Measurements from ENCODE around the gene RETREG2.

RETREG2 gene

DNA sequence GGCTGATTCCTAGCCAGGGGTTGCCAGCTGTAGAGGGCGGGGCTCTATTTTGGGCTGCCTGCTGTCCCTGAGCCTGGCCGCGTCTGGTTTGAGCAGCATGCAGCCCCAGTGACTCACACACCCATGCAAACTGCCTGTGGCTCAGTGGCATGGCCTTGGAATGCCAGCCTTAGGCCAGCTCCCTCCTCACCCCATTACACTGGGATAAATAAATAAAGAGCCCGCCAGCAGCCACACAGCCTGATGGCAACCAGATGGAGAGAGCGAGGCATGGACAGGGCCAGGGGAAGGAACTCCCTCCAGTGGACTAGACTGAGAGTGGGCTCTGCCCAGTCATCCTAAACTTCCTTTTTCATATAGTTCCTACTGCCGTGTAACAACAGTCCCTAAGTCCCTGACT lies 35.7 kb upstream of the RETREG2 start:
- no peaks in the 10 kb centered on the region for H3K9me2 ChIP-seq (replicated peaks; ENCODE audit: insufficient read depth, low read length)
- H3K36me3 ChIP-seq (replicated peaks; ENCODE audit: insufficient read depth, low read length): no peaks in the 10 kb centered on the region
- H3K4me1 ChIP-seq (ENCODE audit: low read length): peaks cover 7% of the 10 kb centered on the region
- no peak overlapping the region for H2AFZ ChIP-seq (ENCODE audit: low read length)
- no peaks in the 10 kb centered on the region for H3F3A ChIP-seq (ENCODE audit: insufficient read depth, low read length)
- H3K27me3 ChIP-seq (replicated peaks; ENCODE audit: insufficient read depth, low read length): no peaks in the 10 kb centered on the region
- DNase-seq: no peak
- H3K27ac ChIP-seq (ENCODE audit: low read length): no peak overlapping the region
- no peaks in the 10 kb centered on the region for H3K9me3 ChIP-seq (replicated peaks; ENCODE audit: insufficient read depth, low read length)
- H3K9ac ChIP-seq (ENCODE audit: low read length): no peak overlapping the region
- H4K20me1 ChIP-seq (ENCODE audit: insufficient read depth, low read length): no peaks in the 10 kb centered on the region
- no peak overlapping the region for H3K4me3 ChIP-seq (ENCODE audit: low read length)
- TF ChIP-seq, protein P1, sequence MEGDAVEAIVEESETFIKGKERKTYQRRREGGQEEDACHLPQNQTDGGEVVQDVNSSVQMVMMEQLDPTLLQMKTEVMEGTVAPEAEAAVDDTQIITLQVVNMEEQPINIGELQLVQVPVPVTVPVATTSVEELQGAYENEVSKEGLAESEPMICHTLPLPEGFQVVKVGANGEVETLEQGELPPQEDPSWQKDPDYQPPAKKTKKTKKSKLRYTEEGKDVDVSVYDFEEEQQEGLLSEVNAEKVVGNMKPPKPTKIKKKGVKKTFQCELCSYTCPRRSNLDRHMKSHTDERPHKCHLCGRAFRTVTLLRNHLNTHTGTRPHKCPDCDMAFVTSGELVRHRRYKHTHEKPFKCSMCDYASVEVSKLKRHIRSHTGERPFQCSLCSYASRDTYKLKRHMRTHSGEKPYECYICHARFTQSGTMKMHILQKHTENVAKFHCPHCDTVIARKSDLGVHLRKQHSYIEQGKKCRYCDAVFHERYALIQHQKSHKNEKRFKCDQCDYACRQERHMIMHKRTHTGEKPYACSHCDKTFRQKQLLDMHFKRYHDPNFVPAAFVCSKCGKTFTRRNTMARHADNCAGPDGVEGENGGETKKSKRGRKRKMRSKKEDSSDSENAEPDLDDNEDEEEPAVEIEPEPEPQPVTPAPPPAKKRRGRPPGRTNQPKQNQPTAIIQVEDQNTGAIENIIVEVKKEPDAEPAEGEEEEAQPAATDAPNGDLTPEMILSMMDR (IDR thresholded peaks at IDR 0.05; ENCODE audit: low read length): no peak
- no peaks in the 10 kb centered on the region for H3K79me2 ChIP-seq (ENCODE audit: low read length)
- H3K4me2 ChIP-seq (ENCODE audit: low read depth, low read length): no peak overlapping the region

- TF ChIP-seq, protein P1 (IDR thresholded peaks at IDR 0.05; ENCODE audit: low read length): no peak
- no peak for TF ChIP-seq EZH2phosphoT487 (IDR thresholded peaks at IDR 0.05; ENCODE audit: low read length)
- TF ChIP-seq EZH2 (optimal IDR thresholded peaks at IDR 0.05; ENCODE audit: low read depth, low read length): no peak
- Histone ChIP-seq H3K4me1 (ENCODE audit: low read length) (no peaks in the 10 kb centered on the region), H3K27ac (ENCODE audit: low read length) (no peak overlapping the region), H3K4me2 (ENCODE audit: low read depth, low read length) (no peak overlapping the region), H3K79me2 (ENCODE audit: low read length) (0 out of 2 replicates have a peak, but pooled peaks cover 4% of the 10 kb centered on the region), H3K4me3 (ENCODE audit: low read length) (no peak overlapping the region), H3K9me3 (replicated peaks; ENCODE audit: insufficient read depth, low read length) (no peaks in the 10 kb centered on the region), H3K9me2 (replicated peaks; ENCODE audit: insufficient read depth, low read length) (no peaks in the 10 kb centered on the region), H4K20me1 (ENCODE audit: insufficient read depth, low read length) (no peaks in the 10 kb centered on the region), H3F3A (ENCODE audit: insufficient read depth, low read length) (no peaks in the 10 kb centered on the region), H3K27me3 (replicated peaks; ENCODE audit: insufficient read depth, low read length) (no peaks in the 10 kb centered on the region), H3K9ac (ENCODE audit: low read length) (no peak overlapping the region), H2AFZ (ENCODE audit: low read length) (no peak overlapping the region), H3K36me3 (replicated peaks; ENCODE audit: insufficient read depth, low read length) (peaks cover 3% of the 10 kb centered on the region; the same call in 1 of the 2 replicates)
- DNase-seq: no peak
These were observed 28.4 kb upstream of the RETREG2 start for GRCh38 chr2:219149667-219150066.

- H3K27me3 ChIP-seq (replicated peaks; ENCODE audit: insufficient read depth, low read length): no peaks in the 10 kb centered on the region
- no peaks in the 10 kb centered on the region for H3K9me2 ChIP-seq (replicated peaks; ENCODE audit: insufficient read depth, low read length)
These were observed 22.9 kb upstream of the RETREG2 start for GRCh38 chr2:219155054-219155644.

More at GRCh38 chr2:219155054-219155644, 22.9 kb upstream of the RETREG2 start:
- Histone ChIP-seq H2AFZ (ENCODE audit: low read length) (no peak overlapping the region), H3F3A (ENCODE audit: insufficient read depth, low read length) (no peaks in the 10 kb centered on the region), H3K9me3 (replicated peaks; ENCODE audit: insufficient read depth, low read length) (no peaks in the 10 kb centered on the region), H3K4me1 (ENCODE audit: low read length) (no peaks in the 10 kb centered on the region), H4K20me1 (ENCODE audit: insufficient read depth, low read length) (no peaks in the 10 kb centered on the region), H3K79me2 (ENCODE audit: low read length) (peaks cover 8% of the 10 kb centered on the region; the same call in 1 of the 2 replicates), H3K27ac (ENCODE audit: low read length) (no peak overlapping the region), H3K36me3 (replicated peaks; ENCODE audit: insufficient read depth, low read length) (peaks cover 3% of the 10 kb centered on the region; the same call in 1 of the 2 replicates), H3K4me3 (ENCODE audit: low read length) (no peak overlapping the region), H3K4me2 (ENCODE audit: low read depth, low read length) (no peak overlapping the region), H3K9ac (ENCODE audit: low read length) (no peak overlapping the region)
- peak; percentile 70 for DNase-seq
- no peak for TF ChIP-seq EZH2phosphoT487 (IDR thresholded peaks at IDR 0.05; ENCODE audit: low read length)
- TF ChIP-seq, protein P1 (IDR thresholded peaks at IDR 0.05; ENCODE audit: low read length): peak; percentile 55

All from MM.1S (cell line).